LNCAP (cell line): Measurements from ENCODE around the gene PTPN14.

Experiments
- CTCF ChIP-seq: fragments of 450-650 bp; IDR thresholded peaks from 2 replicates; pipeline ENCODE4 v1.5.1; 2017; ENCODE audit warnings: mild to moderate bottlenecking

PTPN14 gene

GRCh38 chr1:214447557-214447871 is 103.9 kb downstream of the PTPN14 start:
- no peak for TF ChIP-seq CTCF

GRCh38 chr1:214446772-214447556 is 104.4 kb downstream of the PTPN14 start:
- TF ChIP-seq CTCF, result no peak

GRCh38 chr1:214445831-214446614 is 105.4 kb downstream of the PTPN14 start:
- no peak for TF ChIP-seq CTCF

- no peak for TF ChIP-seq CTCF
These were observed 106.2 kb downstream of the PTPN14 start for GRCh38 chr1:214445199-214445598.

GRCh38 chr1:214444182-214444939 is 107.0 kb downstream of the PTPN14 start:
- TF ChIP-seq CTCF, result no peak

GRCh38 chr1:214441119-214441518 is 110.3 kb downstream of the PTPN14 start:
- no peak for TF ChIP-seq CTCF

GRCh38 chr1:214440219-214440965 is 111.0 kb downstream of the PTPN14 start:
- no peak for TF ChIP-seq CTCF
